Activated CD4-positive, alpha-beta T cell treated with anti-CD3 and anti-CD28 coated beads, Interleukin-2, amount 50 U/mL, for 4 hours (primary cell): ENCODE measurements around the gene CPZ.
"Not testable (repeated sequence)": the region's sequence is repeated elsewhere in the genome, so short reads cannot be mapped to it uniquely, and the experiment has no call there.

Experiments used
- DNase-seq, 2 experiments: peaks; one replicate each; pipeline ENCODE4 v3.0.0-alpha.2; 2020

Gene CPZ

GRCh38 chr4:8557151-8558076 lies 35.2 kb upstream of the CPZ start:
- no peak for DNase-seq

GRCh38 chr4:8558080-8558960 lies 34.2 kb upstream of the CPZ start:
- no peak for DNase-seq

- no peak for DNase-seq
Measured at GRCh38 chr4:8559011-8559410, 33.6 kb upstream of the CPZ start.

GRCh38 chr4:8559524-8560264 lies 32.9 kb upstream of the CPZ start:
- no peak for DNase-seq

GRCh38 chr4:8560265-8561047 lies 32.1 kb upstream of the CPZ start:
- DNase-seq = no peak

GRCh38 chr4:8564595-8564994 lies 28.0 kb upstream of the CPZ start:
- DNase-seq = no peak

- no peak for DNase-seq
Measured at GRCh38 chr4:8568068-8568668, 24.4 kb upstream of the CPZ start.

GRCh38 chr4:8570201-8570600 lies 22.4 kb upstream of the CPZ start:
- no peak for DNase-seq

- no peak for DNase-seq
Measured at GRCh38 chr4:8571702-8572685, 20.6 kb upstream of the CPZ start.

- no peak for DNase-seq
Measured at GRCh38 chr4:8573266-8573665, 19.3 kb upstream of the CPZ start.

GRCh38 chr4:8574796-8575370 lies 17.7 kb upstream of the CPZ start:
- DNase-seq = no peak

GRCh38 chr4:8575457-8575856 lies 17.1 kb upstream of the CPZ start:
- DNase-seq = no peak

GRCh38 chr4:8576591-8576990 lies 16.0 kb upstream of the CPZ start:
- DNase-seq = not testable (repeated sequence)

GRCh38 chr4:8577046-8577445 lies 15.5 kb upstream of the CPZ start:
- no peak for DNase-seq

GRCh38 chr4:8577972-8578371 lies 14.6 kb upstream of the CPZ start:
- DNase-seq = no peak

- DNase-seq = no peak
Measured at GRCh38 chr4:8578717-8579116, 13.8 kb upstream of the CPZ start.

GRCh38 chr4:8579526-8580320 lies 12.8 kb upstream of the CPZ start:
- no peak for DNase-seq

GRCh38 chr4:8580321-8581093 lies 12.1 kb upstream of the CPZ start, which contains the start of gene GPR78:
Gene GPR78 (plus strand): TSS chr4:8580392. CDS start chr4:8580983, 591 bp downstream.
- DNase-seq = no peak
